SK-N-SH treated with all-trans-retinoic acid at 6 μM for 48 hours (cell line): ENCODE measurements around the gene DOCK2.

Experiments used
- ARNTL ChIP-seq: fragments of 450-650 bp; formaldehyde crosslinking; IDR thresholded peaks from 2 replicates; pipeline ENCODE4 v1.5.0; 2020; ENCODE audit warnings: low read depth, mild to moderate bottlenecking, moderate library complexity, borderline replicate concordance
- CSDC2 ChIP-seq: fragments of 250-450 bp; sonication (Bioruptor Pico); IDR thresholded peaks from 2 replicates; pipeline ENCODE4 v1.5.0; 2020; ENCODE audit warnings: mild to moderate bottlenecking, moderate library complexity
- RARB ChIP-seq: fragments of 250-450 bp; sonication (Bioruptor Pico); IDR thresholded peaks from 2 replicates; pipeline ENCODE4 v1.8.0; 2021; ENCODE audit warnings: mild to moderate bottlenecking, moderate library complexity
- TCF4 ChIP-seq: fragments of 250-450 bp; sonication (Bioruptor Pico); IDR thresholded peaks from 2 replicates; pipeline ENCODE4 v1.8.0; 2021; ENCODE audit warnings: mild to moderate bottlenecking, moderate library complexity, borderline replicate concordance
- ZFP30 ChIP-seq: fragments of 450-650 bp; formaldehyde crosslinking; IDR thresholded peaks from 2 replicates; pipeline ENCODE4 v1.5.0; 2022; ENCODE audit warnings: mild to moderate bottlenecking, moderate library complexity
- ZNF565 ChIP-seq: fragments of 450-650 bp; formaldehyde crosslinking; conservative IDR thresholded peaks from 2 replicates; pipeline ENCODE4 v1.5.0; 2020; ENCODE audit warnings: low read depth, mild to moderate bottlenecking, moderate library complexity

DNA sequence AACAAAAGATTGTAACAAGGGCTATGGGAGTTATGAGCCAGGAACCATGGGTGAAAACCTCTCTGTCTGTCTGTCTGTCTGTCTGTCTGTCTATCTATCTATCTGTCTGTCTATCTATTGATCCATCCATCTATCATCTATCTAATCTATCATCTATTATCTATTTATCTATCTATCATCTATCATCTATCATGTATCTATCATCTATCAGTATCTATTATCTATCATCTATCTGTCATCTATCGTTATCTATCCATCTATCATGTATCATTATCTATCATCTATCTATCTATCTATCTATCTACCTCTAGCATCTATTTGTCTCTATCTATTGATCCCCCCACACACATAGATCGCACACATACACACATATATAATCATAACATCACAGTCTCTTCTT, 230.3 kb downstream of the DOCK2 start:
- no peak for TF ChIP-seq RARB (CRISPR knock-in tag)
- no peak for TF ChIP-seq TCF4
- no peak for TF ChIP-seq ARNTL (CRISPR knock-in tag)
- TF ChIP-seq ZFP30: no peak
- TF ChIP-seq CSDC2 (CRISPR knock-in tag): no peak
- TF ChIP-seq ZNF565 (CRISPR knock-in tag): no peak
